ENCODE data around the gene CD82.

The CD82 gene

DNA sequence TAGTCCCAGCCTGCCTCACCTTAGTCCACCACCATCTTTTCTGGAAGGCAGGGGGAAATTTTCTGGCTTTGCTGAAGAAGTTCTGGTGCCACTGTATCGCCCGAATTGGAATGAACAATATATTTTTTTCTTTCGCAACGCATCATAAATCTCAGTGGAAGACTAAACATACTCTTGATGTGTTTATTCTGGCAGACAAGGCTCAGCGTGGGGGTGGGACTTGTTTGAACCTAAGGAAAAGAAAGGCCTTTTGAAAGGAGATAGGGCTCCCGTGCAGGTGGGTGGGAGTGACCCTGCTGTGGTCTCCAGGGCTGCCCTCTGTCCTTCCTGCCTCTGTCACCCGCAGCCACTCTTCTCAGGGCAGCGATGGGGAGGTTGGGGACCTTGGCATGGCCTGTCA, 42.5 kb downstream of the CD82 start:
- no peak for DNase-seq (ENCODE audit: low read depth)
- H3K4me3 ChIP-seq (ENCODE audit: low read depth, low read length): no peak overlapping the region
- in situ Hi-C loops (cut with HindIII; ENCODE audit: low sequenced_read_pairs): no loop called here
- TF ChIP-seq, protein P1, sequence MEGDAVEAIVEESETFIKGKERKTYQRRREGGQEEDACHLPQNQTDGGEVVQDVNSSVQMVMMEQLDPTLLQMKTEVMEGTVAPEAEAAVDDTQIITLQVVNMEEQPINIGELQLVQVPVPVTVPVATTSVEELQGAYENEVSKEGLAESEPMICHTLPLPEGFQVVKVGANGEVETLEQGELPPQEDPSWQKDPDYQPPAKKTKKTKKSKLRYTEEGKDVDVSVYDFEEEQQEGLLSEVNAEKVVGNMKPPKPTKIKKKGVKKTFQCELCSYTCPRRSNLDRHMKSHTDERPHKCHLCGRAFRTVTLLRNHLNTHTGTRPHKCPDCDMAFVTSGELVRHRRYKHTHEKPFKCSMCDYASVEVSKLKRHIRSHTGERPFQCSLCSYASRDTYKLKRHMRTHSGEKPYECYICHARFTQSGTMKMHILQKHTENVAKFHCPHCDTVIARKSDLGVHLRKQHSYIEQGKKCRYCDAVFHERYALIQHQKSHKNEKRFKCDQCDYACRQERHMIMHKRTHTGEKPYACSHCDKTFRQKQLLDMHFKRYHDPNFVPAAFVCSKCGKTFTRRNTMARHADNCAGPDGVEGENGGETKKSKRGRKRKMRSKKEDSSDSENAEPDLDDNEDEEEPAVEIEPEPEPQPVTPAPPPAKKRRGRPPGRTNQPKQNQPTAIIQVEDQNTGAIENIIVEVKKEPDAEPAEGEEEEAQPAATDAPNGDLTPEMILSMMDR (IDR thresholded peaks at IDR 0.05; ENCODE audit: low read depth, low read length, missing control alignments): no peak

DNA sequence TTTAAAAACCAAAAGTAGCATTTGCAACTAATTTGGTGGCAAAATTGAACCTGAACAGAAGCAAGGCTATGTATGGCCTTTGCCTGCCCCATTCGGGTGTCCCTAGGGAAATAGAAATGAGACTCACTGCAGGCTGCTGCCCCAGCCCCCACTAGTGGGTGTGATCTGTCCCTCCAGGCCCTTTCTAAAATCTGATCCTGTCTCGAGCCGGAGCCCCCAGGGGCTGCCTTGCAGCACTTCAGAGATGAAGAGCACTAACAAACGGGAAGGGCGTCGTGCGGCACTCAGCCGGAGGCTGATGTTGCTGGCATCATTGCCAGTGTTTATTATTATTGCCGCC, 43.2 kb downstream of the CD82 start:
- H3K4me3 ChIP-seq (ENCODE audit: low read depth, low read length): no peak overlapping the region
- in situ Hi-C loops (cut with HindIII; ENCODE audit: low sequenced_read_pairs): no loop called here
- TF ChIP-seq, protein P1 (IDR thresholded peaks at IDR 0.05; ENCODE audit: low read depth, low read length, missing control alignments): no peak
- no peak for DNase-seq (ENCODE audit: low read depth)

DNA sequence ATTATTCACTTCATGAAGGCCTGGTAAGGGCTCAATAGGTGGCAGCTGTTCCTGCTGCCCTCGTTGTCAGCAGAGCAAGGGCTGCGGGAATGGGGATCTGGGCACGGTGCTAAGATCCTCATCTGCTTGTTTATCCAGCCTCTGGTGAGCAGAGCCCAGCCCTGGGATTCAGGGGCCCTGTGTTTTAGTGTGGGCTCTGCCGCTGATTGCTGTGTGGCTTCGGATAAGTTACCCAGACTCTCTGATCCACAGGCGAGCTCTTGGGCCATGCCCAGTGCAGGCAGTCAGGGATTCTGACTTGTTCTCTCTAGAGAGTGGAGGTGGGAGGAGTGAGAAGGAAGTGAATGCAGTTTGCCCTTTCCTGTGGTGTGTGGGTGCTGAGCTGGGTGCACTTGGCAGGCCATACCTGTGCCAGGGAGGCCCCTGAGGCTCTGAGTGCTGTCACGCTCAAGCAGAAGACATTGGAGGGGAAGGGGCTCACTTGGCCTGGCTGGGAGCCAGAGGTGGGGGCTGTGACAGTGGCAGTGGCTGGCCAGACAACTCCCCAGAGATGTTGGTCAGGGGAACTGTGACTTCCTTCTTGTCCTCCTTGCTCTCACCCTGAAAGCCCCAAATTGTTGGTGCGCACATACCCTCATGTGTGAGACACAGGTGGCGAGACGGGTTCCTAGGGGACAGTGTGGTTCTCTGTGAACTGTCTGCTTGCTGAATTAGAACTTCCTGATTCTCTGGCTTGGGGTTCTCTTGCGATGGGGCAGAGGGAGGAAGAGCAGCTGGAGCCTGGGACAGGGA, 43.7 kb downstream of the CD82 start:
- no peak for DNase-seq (ENCODE audit: low read depth)
- TF ChIP-seq, protein P1 (IDR thresholded peaks at IDR 0.05; ENCODE audit: low read depth, low read length, missing control alignments): no peak
- in situ Hi-C loops (cut with HindIII; ENCODE audit: low sequenced_read_pairs): no loop called here
- no peak overlapping the region for H3K4me3 ChIP-seq (ENCODE audit: low read depth, low read length)

DNA sequence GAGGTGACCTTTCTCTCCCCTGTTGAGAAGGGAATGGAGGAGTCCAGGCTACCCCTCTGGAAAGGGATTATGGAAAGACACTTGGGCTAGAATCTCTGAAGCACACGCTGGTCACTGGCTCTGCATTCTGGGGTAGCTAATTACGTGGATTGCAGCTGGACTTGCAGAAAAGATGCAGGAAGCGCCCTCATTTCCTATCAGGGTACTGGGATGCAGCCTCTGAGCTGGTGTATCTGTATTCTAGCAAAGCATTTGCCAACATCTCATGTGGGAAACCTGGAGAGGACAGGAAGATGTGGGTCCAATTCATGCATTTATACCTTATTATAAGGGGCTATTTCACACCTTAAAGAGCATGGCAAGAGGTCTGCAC, 44.3 kb downstream of the CD82 start:
- in situ Hi-C loops (cut with HindIII; ENCODE audit: low sequenced_read_pairs): no loop called here
- TF ChIP-seq, protein P1 (IDR thresholded peaks at IDR 0.05; ENCODE audit: low read depth, low read length, missing control alignments): no peak
- no peak overlapping the region for H3K4me3 ChIP-seq (ENCODE audit: low read depth, low read length)
- no peak for DNase-seq (ENCODE audit: low read depth)

DNA sequence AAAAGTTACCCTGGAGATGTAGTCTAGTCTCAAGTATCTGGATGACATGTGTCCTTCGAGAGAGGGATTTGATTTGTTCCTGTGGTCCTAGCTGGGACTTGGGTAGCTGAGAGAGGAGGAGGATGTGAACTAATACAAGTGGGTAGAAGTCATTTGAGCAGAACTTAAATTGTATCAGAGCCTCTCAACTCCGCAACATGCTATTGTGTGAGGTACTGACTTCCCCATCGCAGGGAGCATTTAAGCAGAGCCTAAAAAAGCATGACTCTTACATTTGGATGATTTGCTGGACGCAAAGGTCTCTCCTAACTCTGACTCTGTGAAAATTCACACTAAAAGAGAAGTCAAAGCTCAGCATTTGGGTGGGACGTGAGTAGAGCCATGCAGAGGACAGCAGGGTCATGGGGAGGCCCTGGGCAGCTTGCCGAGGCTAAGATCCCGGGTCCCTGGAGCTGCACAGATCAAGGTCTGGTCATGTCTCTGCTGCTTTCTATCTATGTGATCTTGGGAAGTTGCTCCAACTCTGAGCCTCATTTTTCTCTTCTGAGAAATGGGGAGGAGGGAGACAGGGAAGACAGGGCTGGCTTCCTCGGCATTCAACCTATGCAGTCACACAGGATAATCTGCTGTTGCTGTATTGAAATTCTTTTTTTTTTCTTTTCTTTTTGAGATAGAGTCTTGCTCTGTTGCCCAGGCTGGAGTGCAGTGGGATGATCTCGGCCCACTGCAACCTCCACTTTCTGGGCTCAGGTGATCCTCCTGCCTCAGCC, 44.9 kb downstream of the CD82 start:
- no peak for DNase-seq (ENCODE audit: low read depth)
- TF ChIP-seq, protein P1 (IDR thresholded peaks at IDR 0.05; ENCODE audit: low read depth, low read length, missing control alignments): no peak
- in situ Hi-C loops (cut with HindIII; ENCODE audit: low sequenced_read_pairs): no loop called here
- no peak overlapping the region for H3K4me3 ChIP-seq (ENCODE audit: low read depth, low read length)

DNA sequence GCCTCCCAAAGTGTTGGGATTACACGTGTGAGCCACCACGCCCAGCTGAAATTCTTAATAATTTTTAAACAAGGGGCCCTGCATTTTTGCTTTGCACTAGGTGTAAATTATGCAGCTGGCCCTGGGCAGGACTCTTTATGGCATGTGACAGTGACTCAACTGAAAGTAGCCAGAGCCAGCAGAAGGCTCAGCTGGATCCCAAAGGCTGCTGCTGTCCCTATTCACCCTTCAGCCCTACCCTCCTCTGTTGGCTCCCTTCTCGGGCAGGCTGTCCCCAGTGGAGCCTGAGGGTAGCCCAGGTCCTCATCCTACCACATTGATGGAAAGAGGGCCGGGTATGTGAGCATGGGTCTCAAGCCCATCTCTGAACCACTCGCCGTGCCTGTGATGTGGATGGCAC, 45.6 kb downstream of the CD82 start:
- DNase-seq (ENCODE audit: low read depth): no peak
- TF ChIP-seq, protein P1 (IDR thresholded peaks at IDR 0.05; ENCODE audit: low read depth, low read length, missing control alignments): no peak
- in situ Hi-C loops (cut with HindIII; ENCODE audit: low sequenced_read_pairs): no loop called here
- H3K4me3 ChIP-seq (ENCODE audit: low read depth, low read length): no peak overlapping the region
